ENCODE measurements around the gene TACC2. TPM values are rescaled to one million over a fixed set of nuclear protein-coding genes. Genes with fewer than 3 reads are reported as not detected.

Gene TACC2
- total RNA-seq, 1 experiment from 2014 or later: 15.8 TPM

- H3K4me3 ChIP-seq: no peak overlapping the region
- H3K9me3 ChIP-seq (ENCODE audit: insufficient read depth, low read depth): no peaks in the 10 kb centered on the region
- intact Hi-C loops (cut with micrococcal nuclease; ENCODE audit: unreplicated experiment): no loop called here
- no peak for DNase-seq
- ChIA-PET CTCF (no interaction called here), POLR2A (ENCODE audit: unreplicated experiment) (no interaction called here)
- no peaks in the 10 kb centered on the region for H3K79me2 ChIP-seq (ENCODE audit: low read depth)
- BruUV-seq (replicated peaks): no TSS peak
- no peaks in the 10 kb centered on the region for H3K9me2 ChIP-seq (ENCODE audit: insufficient read depth)
- H3K4me2 ChIP-seq: no peak overlapping the region
- no peaks in the 10 kb centered on the region for H3K27me3 ChIP-seq (ENCODE audit: insufficient read depth, low read depth)
- peaks cover 21% of the 10 kb centered on the region for H3K4me1 ChIP-seq (replicated peaks; ENCODE audit: insufficient read depth)
- no peak overlapping the region for H2AFZ ChIP-seq
- no peak overlapping the region for H3K27ac ChIP-seq
- H3F3A ChIP-seq (ENCODE audit: insufficient read depth, low read depth): peaks cover 19% of the 10 kb centered on the region; the same call in 1 of the 2 replicates
- H3K36me3 ChIP-seq (ENCODE audit: low read depth): no peaks in the 10 kb centered on the region
- TF ChIP-seq, protein P1, sequence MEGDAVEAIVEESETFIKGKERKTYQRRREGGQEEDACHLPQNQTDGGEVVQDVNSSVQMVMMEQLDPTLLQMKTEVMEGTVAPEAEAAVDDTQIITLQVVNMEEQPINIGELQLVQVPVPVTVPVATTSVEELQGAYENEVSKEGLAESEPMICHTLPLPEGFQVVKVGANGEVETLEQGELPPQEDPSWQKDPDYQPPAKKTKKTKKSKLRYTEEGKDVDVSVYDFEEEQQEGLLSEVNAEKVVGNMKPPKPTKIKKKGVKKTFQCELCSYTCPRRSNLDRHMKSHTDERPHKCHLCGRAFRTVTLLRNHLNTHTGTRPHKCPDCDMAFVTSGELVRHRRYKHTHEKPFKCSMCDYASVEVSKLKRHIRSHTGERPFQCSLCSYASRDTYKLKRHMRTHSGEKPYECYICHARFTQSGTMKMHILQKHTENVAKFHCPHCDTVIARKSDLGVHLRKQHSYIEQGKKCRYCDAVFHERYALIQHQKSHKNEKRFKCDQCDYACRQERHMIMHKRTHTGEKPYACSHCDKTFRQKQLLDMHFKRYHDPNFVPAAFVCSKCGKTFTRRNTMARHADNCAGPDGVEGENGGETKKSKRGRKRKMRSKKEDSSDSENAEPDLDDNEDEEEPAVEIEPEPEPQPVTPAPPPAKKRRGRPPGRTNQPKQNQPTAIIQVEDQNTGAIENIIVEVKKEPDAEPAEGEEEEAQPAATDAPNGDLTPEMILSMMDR (conservative IDR thresholded peaks at IDR 0.05): no peak
- no peak for TF ChIP-seq EZH2 (IDR thresholded peaks at IDR 0.05; ENCODE audit: low read depth)
- H4K20me1 ChIP-seq (ENCODE audit: insufficient read depth): no peaks in the 10 kb centered on the region
Measured at GRCh38 chr10:122186816-122187810, 198.2 kb downstream of the TACC2 start.

- Histone ChIP-seq H3K4me1 (replicated peaks; ENCODE audit: insufficient read depth) (peaks cover 7% of the 10 kb centered on the region), H3K4me2 (no peak overlapping the region), H3K27me3 (ENCODE audit: insufficient read depth, low read depth) (no peaks in the 10 kb centered on the region), H3K27ac (no peak overlapping the region), H3K9me3 (ENCODE audit: insufficient read depth, low read depth) (no peaks in the 10 kb centered on the region), H3K4me3 (no peak overlapping the region), H2AFZ (no peak overlapping the region), H3K79me2 (ENCODE audit: low read depth) (no peaks in the 10 kb centered on the region), H3K36me3 (ENCODE audit: low read depth) (no peaks in the 10 kb centered on the region), H4K20me1 (ENCODE audit: insufficient read depth) (no peaks in the 10 kb centered on the region), H3F3A (ENCODE audit: insufficient read depth, low read depth) (peaks cover 4% of the 10 kb centered on the region; the same call in 1 of the 2 replicates), H3K9me2 (ENCODE audit: insufficient read depth) (no peaks in the 10 kb centered on the region)
- no TSS peak for BruUV-seq (replicated peaks)
- DNase-seq: no peak
- intact Hi-C loops (cut with micrococcal nuclease; ENCODE audit: unreplicated experiment): no loop called here
- ChIA-PET CTCF (no interaction called here), POLR2A (ENCODE audit: unreplicated experiment) (no interaction called here)
- no peak for TF ChIP-seq EZH2 (IDR thresholded peaks at IDR 0.05; ENCODE audit: low read depth)
- TF ChIP-seq, protein P1 (conservative IDR thresholded peaks at IDR 0.05): no peak
Measured at GRCh38 chr10:122188706-122189105, 199.7 kb downstream of the TACC2 start.

GRCh38 chr10:122189185-122189584 is 200.2 kb downstream of the TACC2 start:
- BruUV-seq (replicated peaks): no TSS peak
- POLR2A ChIA-PET (ENCODE audit: unreplicated experiment): no interaction called here

More at GRCh38 chr10:122189185-122189584, 200.2 kb downstream of the TACC2 start:
- H3K4me3 ChIP-seq: no peak overlapping the region
- intact Hi-C loops (cut with micrococcal nuclease; ENCODE audit: unreplicated experiment): no loop called here
- peaks cover 3% of the 10 kb centered on the region for H3K4me1 ChIP-seq (replicated peaks; ENCODE audit: insufficient read depth)
- no peaks in the 10 kb centered on the region for H3K27me3 ChIP-seq (ENCODE audit: insufficient read depth, low read depth)
- no peaks in the 10 kb centered on the region for H3K9me3 ChIP-seq (ENCODE audit: insufficient read depth, low read depth)
- no peaks in the 10 kb centered on the region for H3K79me2 ChIP-seq (ENCODE audit: low read depth)
- DNase-seq: no peak
- no peaks in the 10 kb centered on the region for H4K20me1 ChIP-seq (ENCODE audit: insufficient read depth)
- H3K9me2 ChIP-seq (ENCODE audit: insufficient read depth): no peaks in the 10 kb centered on the region
- CTCF ChIA-PET: no interaction called here
- no peak overlapping the region for H3K4me2 ChIP-seq
- no peak overlapping the region for H3K27ac ChIP-seq
- no peaks in the 10 kb centered on the region for H3F3A ChIP-seq (ENCODE audit: insufficient read depth, low read depth)
- no peaks in the 10 kb centered on the region for H3K36me3 ChIP-seq (ENCODE audit: low read depth)
- H2AFZ ChIP-seq: no peak overlapping the region
- TF ChIP-seq EZH2 (IDR thresholded peaks at IDR 0.05; ENCODE audit: low read depth): no peak
